KMS-11 (cell line): ENCODE measurements around the gene HTR1E.

ENCODE experiments used
- H2AFZ ChIP-seq: fragments of 200-600 bp; sonication (generic); 2 replicates; pipeline ENCODE4 v1.6.1; 2016; ENCODE audit warnings: antibody characterized with exemption, mixed run types, low read depth
- H3K27ac ChIP-seq: fragments of 200-600 bp; sonication (generic); 2 replicates; pipeline ENCODE4 v1.6.1; 2016; ENCODE audit warnings: mild to moderate bottlenecking, mixed run types
- H3K27me3 ChIP-seq: fragments of 200-600 bp; sonication (generic); 2 replicates; pipeline ENCODE4 v1.6.1; 2017; ENCODE audit warnings: mild to moderate bottlenecking, low read depth, mixed run types, moderate library complexity; ENCODE audit not compliant: insufficient read depth
- H3K36me3 ChIP-seq: fragments of 200-600 bp; sonication (generic); 2 replicates; pipeline ENCODE4 v1.6.1; 2017; ENCODE audit warnings: mild to moderate bottlenecking, mixed run types; ENCODE audit not compliant: insufficient read depth
- H3K4me1 ChIP-seq: fragments of 200-600 bp; sonication (generic); 2 replicates; pipeline ENCODE4 v1.6.1; 2016; ENCODE audit warnings: mild to moderate bottlenecking, low read depth, mixed run types; ENCODE audit not compliant: poor library complexity, severe bottlenecking
- H3K4me2 ChIP-seq: fragments of 200-600 bp; sonication (generic); 2 replicates; pipeline ENCODE4 v1.7.0; 2016; ENCODE audit warnings: mild to moderate bottlenecking, mixed run types
- H3K4me3 ChIP-seq: fragments of 200-600 bp; sonication (generic); IDR thresholded peaks from 2 replicates; pipeline ENCODE4 v1.6.1; 2017; ENCODE audit warnings: low read depth, low read length, mixed read lengths; ENCODE audit not compliant: insufficient read depth
- H3K79me2 ChIP-seq: fragments of 200-600 bp; sonication (generic); 2 replicates; pipeline ENCODE4 v1.6.1; 2016; ENCODE audit warnings: low read depth, mixed run types; ENCODE audit not compliant: insufficient read depth
- H3K9ac ChIP-seq: fragments of 200-600 bp; sonication (generic); 2 replicates; pipeline ENCODE4 v1.6.1; 2016; ENCODE audit warnings: mild to moderate bottlenecking, mixed run types
- H4K20me1 ChIP-seq: fragments of 200-600 bp; sonication (generic); 2 replicates; pipeline ENCODE4 v1.6.1; 2016; ENCODE audit warnings: mild to moderate bottlenecking, mixed run types; ENCODE audit not compliant: insufficient read depth
- TF ChIP-seq, protein P1 (sequence below): fragments of 200-600 bp; sonication (generic); conservative IDR thresholded peaks from 2 replicates; pipeline ENCODE4 v1.6.1; 2017; ENCODE audit warnings: low read depth, mild to moderate bottlenecking, antibody characterized with exemption, low read length, moderate library complexity, mixed read lengths

Gene HTR1E

DNA sequence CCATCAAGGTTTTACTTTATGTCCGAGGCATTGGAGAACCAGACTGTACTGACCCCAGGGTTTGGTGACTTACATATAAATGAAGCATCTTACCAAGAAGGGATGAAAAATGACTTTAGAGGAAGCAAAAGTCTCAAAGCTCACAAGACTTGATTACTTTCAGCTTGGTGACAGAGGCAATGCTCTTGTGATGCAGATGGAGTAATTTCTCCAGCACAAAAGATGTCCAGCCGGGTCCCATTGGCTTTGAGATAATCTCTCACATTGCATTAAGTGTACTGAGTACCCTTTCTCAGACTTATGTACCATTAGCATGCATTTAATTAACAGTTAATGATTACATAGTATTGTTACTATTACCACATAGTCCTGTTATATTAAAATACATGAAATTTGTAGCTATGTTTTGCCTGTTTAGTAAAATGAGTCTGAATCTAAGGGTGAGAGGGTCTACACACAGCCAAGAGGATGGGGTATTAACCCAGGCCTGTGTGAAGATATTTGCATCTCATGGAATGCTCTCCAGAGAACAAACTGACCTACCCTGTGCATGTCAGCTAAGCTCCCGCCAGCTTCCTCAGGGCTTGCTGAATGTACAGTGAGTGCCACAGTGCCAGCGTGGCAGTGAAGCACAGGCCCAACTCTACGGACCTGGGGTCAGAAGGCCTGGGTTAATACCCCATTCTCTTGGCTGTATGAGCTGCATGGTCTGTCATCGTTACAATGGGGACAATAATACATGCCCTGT, 5.6 kb downstream of the HTR1E start:
- H3K36me3 ChIP-seq = no peaks in the 10 kb centered on the region
- no peak overlapping the region for H3K27ac ChIP-seq
- no peak overlapping the region for H3K4me3 ChIP-seq
- no peak overlapping the region for H2AFZ ChIP-seq
- H3K9ac ChIP-seq = no peak overlapping the region
- H3K4me2 ChIP-seq = no peak overlapping the region
- no peaks in the 10 kb centered on the region for H3K27me3 ChIP-seq
- H3K79me2 ChIP-seq = no peaks in the 10 kb centered on the region
- TF ChIP-seq, protein P1, sequence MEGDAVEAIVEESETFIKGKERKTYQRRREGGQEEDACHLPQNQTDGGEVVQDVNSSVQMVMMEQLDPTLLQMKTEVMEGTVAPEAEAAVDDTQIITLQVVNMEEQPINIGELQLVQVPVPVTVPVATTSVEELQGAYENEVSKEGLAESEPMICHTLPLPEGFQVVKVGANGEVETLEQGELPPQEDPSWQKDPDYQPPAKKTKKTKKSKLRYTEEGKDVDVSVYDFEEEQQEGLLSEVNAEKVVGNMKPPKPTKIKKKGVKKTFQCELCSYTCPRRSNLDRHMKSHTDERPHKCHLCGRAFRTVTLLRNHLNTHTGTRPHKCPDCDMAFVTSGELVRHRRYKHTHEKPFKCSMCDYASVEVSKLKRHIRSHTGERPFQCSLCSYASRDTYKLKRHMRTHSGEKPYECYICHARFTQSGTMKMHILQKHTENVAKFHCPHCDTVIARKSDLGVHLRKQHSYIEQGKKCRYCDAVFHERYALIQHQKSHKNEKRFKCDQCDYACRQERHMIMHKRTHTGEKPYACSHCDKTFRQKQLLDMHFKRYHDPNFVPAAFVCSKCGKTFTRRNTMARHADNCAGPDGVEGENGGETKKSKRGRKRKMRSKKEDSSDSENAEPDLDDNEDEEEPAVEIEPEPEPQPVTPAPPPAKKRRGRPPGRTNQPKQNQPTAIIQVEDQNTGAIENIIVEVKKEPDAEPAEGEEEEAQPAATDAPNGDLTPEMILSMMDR = no peak
- H3K4me1 ChIP-seq = no peaks in the 10 kb centered on the region
- no peaks in the 10 kb centered on the region for H4K20me1 ChIP-seq

DNA sequence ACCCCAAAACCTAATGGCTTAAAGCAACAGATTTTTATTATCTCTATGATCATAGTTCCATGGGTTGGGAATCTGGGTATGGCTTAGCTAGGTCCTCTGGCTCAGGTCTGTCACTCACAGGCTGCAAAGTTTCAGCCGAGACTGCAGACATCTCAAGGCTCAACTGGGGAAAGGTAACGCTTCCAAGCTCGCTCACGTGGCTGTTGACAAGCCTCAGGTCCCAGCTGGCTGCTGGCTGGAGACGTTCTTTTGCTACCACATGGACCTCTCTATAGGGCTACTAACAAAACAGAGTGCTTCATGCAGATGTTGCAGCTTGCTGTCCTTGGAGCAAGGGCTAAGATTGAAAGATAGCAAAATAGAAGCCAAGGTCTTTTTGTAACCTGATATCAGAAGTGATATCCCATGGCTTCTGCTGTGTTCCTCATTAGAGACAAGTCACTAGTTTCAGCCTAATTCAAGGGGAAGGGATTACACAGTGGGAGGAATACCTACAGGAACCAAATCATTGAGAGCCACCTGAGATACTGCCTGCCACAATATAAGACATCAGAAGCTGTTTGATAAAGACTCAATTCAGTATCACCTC, 6.6 kb downstream of the HTR1E start:
- TF ChIP-seq, protein P1 = no peak
- Histone ChIP-seq H3K27ac (no peak overlapping the region), H3K4me2 (no peak overlapping the region), H3K4me1 (no peaks in the 10 kb centered on the region), H3K79me2 (no peaks in the 10 kb centered on the region), H2AFZ (no peak overlapping the region), H4K20me1 (no peaks in the 10 kb centered on the region), H3K9ac (no peak overlapping the region), H3K36me3 (no peaks in the 10 kb centered on the region), H3K27me3 (no peaks in the 10 kb centered on the region), H3K4me3 (no peak overlapping the region)

DNA sequence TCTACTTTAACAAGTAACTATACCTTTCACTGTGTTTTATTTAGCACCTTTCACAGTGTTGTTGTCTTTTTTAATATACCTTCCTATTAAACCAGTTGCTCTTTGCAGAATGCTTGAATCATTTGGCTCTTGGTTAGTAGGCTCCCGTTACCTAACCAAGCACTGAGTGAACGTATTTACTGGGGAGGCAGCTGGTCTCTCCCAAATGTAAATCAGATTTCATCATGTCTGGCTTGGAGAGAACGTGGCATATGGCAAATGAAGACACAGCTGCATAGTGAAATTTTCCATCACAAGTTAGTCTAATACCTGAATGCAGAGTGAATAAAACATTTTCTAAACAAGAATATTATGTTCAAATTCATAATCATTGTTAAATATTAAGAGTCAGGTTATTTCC, 12.4 kb downstream of the HTR1E start:
- H3K27me3 ChIP-seq = no peaks in the 10 kb centered on the region
- H2AFZ ChIP-seq = no peak overlapping the region
- no peak overlapping the region for H3K27ac ChIP-seq
- no peak overlapping the region for H3K4me2 ChIP-seq
- no peak overlapping the region for H3K4me3 ChIP-seq
- no peaks in the 10 kb centered on the region for H3K79me2 ChIP-seq
- no peaks in the 10 kb centered on the region for H4K20me1 ChIP-seq
- no peak overlapping the region for H3K9ac ChIP-seq
- H3K4me1 ChIP-seq = no peaks in the 10 kb centered on the region
- TF ChIP-seq, protein P1 = no peak
- no peaks in the 10 kb centered on the region for H3K36me3 ChIP-seq

DNA sequence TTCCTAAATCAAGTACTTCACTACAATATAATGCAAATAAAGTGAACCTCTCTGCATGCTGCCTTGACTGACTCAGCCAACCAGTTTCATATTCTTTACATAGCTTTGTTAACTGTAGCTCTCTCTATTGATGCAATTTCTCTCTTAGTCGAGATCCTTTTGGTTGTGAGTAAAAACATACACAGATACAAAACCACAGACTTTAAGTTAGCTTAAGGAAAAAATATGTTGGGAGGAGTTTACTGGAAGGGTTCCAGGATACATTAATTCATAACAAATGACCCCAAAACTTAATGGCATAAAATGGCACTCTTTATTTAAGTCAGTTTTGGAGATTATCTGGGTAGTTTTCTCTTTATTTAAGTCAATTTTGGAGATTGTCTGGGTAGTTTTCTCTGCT, 15.7 kb downstream of the HTR1E start:
- Histone ChIP-seq H3K27me3 (no peaks in the 10 kb centered on the region), H3K4me3 (no peak overlapping the region), H3K4me1 (no peaks in the 10 kb centered on the region), H3K9ac (no peak overlapping the region), H2AFZ (no peak overlapping the region), H3K4me2 (no peak overlapping the region), H4K20me1 (no peaks in the 10 kb centered on the region), H3K36me3 (no peaks in the 10 kb centered on the region), H3K79me2 (no peaks in the 10 kb centered on the region), H3K27ac (no peak overlapping the region)
- TF ChIP-seq, protein P1 = no peak
